Heart left ventricle (tissue), 16 donors: ENCODE measurements around the gene SST. TPM values are rescaled to one million over a fixed set of nuclear protein-coding genes. Genes with fewer than 3 reads are reported as not detected.
"Not testable (repeated sequence)": the region's sequence is repeated elsewhere in the genome, so short reads cannot be mapped to it uniquely, and the experiment has no call there.

Source experiments
- ATAC-seq, 4 donors: fragments of 200-7000 bp; cut with Tn5 transposase; one replicate each; pipeline ENCODE4 v1.9.1; 2020 to 2022; ENCODE audit warnings: moderate library complexity in 4 of 4, mild to moderate bottlenecking in 3 of 4, moderate number of reproducible peaks in 1 of 4
- DNase-seq, 5 donors: peaks; one replicate each; pipeline ENCODE4 v3.0.0-alpha.2; 2020
- H3K27ac ChIP-seq, 12 donors: fragments of 200-600 bp; sonication (generic) in 4 of 12; one replicate each; pipeline versions ENCODE4 v1.5.0 to v1.8.0; 2016 to 2022; ENCODE audit warnings: mild to moderate bottlenecking in 2 of 12
- H3K27me3 ChIP-seq, 9 donors: fragments of 200-600 bp; sonication (generic) in 2 of 9; one replicate each; pipeline versions ENCODE4 v1.5.1 to v1.8.0; 2016 to 2022; ENCODE audit warnings: mild to moderate bottlenecking in 3 of 9
- H3K36me3 ChIP-seq, 9 donors: fragments of 200-600 bp; sonication (generic) in 2 of 9; one replicate each; pipeline versions ENCODE4 v1.5.0 to v1.8.0; 2018 to 2022; ENCODE audit warnings: mild to moderate bottlenecking in 2 of 9
- H3K4me1 ChIP-seq, 12 donors: fragments of 200-600 bp; sonication (generic) in 4 of 12; one replicate each; pipeline versions ENCODE4 v1.5.0 to v1.8.0; 2016 to 2022; ENCODE audit warnings: mild to moderate bottlenecking in 3 of 12
- H3K4me3 ChIP-seq, 12 donors: fragments of 200-600 bp; sonication (generic) in 4 of 12; one replicate each; pipeline versions ENCODE4 v1.5.0 to v1.8.0; 2017 to 2022; ENCODE audit warnings: mild to moderate bottlenecking in 9 of 12, moderate library complexity in 4 of 12
- H3K9me3 ChIP-seq, 12 donors: fragments of 200-600 bp; sonication (generic) in 4 of 12; one replicate each; pipeline versions ENCODE4 v1.5.0 to v1.8.0; 2016 to 2022; ENCODE audit warnings: mild to moderate bottlenecking in 1 of 12
- POLR2A ChIP-seq, 2 donors: fragments of 450-650 bp; IDR thresholded peaks; one replicate each; pipeline ENCODE4 v1.6.1; 2017; ENCODE audit warnings: antibody characterized with exemption in 2 of 2, mild to moderate bottlenecking in 2 of 2, moderate library complexity in 2 of 2
- WGBS, 4 donors: extraction: QIAGEN DNeasy Blood & Tissue Kit in 2 of 4; methylation state at CpG; one replicate each; pipeline versions ENCODE4 v1.1.5 to v1.1.7; 2013 to 2018; 5-methylcytosine and 5-hydroxymethylcytosine counted together
- intact Hi-C, 10 donors: fragments of 100-400 bp; cut with DNase I; formaldehyde crosslinking; loops; one replicate each; pipeline versions ENCODE4 v1.11.1 to v1.14.2; 2022
- polyA plus RNA-seq, 2 donors: library from polyadenylated mRNA; stranded (reverse); fragments of 200-250 nt; gene quantifications; one replicate each; pipeline ENCODE4 v1.2.3, GENCODE V29; 2013
- total RNA-seq, 9 donors: library from RNA; depleted of rRNA in 2 of 9; stranded (reverse); fragments of >200 nt in 2 of 9; fragmentation: NEBNext Ultra II Directional in 3 of 9; extraction: Animal tissue kit (Norgen Biotek cat#: 25700) in 3 of 9; gene quantifications; one replicate each; pipeline versions ENCODE4 v1.1.0 to v1.2.4, GENCODE V29; 2016 to 2023
- TF ChIP-seq, protein P1 (sequence below), 12 donors: fragments of 200-600 bp; sonication (generic) in 4 of 12; IDR thresholded peaks; one replicate each; pipeline versions ENCODE4 v1.5.0 to v1.8.0; 2018 to 2022; ENCODE audit warnings: antibody characterized with exemption in 12 of 12, mild to moderate bottlenecking in 5 of 12
- donor health status: ischemic (EF 13 %, LVEDD 7.1; RV severe dilation, severe dysfunction).
- donor health status: healthy with polysubstance abuse.
- donor health status: DM: no; HTN: yes; CAD: no.
- donor health status: DM: no; HTN: no; CAD: no.
- donor health status: ischemic (EF 25% LVEDD 6.9; RV normal size, moderate dysfunction).
- donor health status: ischemic (EF 25% LVEDD 5.7; RV mildly dilated, moderate dysfunction).
- donor health status: healthy.
- donor health status: DM: yes; HTN: yes; CAD: no.
- donor health status: ischemic (EF 35%, LVEDD 5.7; RV mildly dilated, moderate dysfunction).
- donor health status: nonischemic (EF 11% LVEDD 7.7; RV severe dilation, severe dysfunction).
- donor health status: DM: yes; HTN: yes; CAD: no.
- donor health status: PGD.
- donor health status: ischemic (EF 29% LVEDD 5.4; RV normal size, mild dysfunction).
- donor health status: nonischemic (EF 23%, LVEDD 6.1; RV moderate dilation, normal function).

SST gene
- total and polyA plus RNA-seq, 11 donors, result not detected

DNA sequence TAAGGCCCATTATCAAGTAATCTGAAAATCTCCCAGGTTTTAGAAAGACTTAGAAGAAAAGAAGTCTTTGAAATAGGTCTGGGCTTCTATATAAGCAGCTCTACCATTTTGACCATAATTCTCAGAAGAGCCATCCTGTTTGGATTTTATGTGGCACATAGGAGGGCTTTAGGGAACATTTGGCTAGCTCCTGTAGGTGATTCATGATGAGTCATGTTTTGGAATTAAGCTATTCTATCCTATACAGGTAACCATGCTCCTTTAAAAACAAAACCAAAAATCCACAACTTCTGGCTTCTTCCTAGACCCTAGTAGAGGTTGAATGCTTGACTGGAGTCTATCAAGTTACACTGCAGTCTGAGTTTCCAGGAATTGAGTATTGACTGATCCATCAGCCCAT is 8.9 kb downstream of the SST start:
- Histone ChIP-seq H3K4me3 (no peak overlapping the region), H3K4me1 (no peaks in the 10 kb centered on the region), H3K36me3 (no peaks in the 10 kb centered on the region), H3K27ac (no peak overlapping the region), H3K27me3 (peaks cover 0 to 8% (median 0%) of the 10 kb centered on the region in 9 donors), H3K9me3 (no peaks in the 10 kb centered on the region)
- intact Hi-C loops, result no loop called here
- TF ChIP-seq, protein P1, sequence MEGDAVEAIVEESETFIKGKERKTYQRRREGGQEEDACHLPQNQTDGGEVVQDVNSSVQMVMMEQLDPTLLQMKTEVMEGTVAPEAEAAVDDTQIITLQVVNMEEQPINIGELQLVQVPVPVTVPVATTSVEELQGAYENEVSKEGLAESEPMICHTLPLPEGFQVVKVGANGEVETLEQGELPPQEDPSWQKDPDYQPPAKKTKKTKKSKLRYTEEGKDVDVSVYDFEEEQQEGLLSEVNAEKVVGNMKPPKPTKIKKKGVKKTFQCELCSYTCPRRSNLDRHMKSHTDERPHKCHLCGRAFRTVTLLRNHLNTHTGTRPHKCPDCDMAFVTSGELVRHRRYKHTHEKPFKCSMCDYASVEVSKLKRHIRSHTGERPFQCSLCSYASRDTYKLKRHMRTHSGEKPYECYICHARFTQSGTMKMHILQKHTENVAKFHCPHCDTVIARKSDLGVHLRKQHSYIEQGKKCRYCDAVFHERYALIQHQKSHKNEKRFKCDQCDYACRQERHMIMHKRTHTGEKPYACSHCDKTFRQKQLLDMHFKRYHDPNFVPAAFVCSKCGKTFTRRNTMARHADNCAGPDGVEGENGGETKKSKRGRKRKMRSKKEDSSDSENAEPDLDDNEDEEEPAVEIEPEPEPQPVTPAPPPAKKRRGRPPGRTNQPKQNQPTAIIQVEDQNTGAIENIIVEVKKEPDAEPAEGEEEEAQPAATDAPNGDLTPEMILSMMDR (IDR thresholded peaks at IDR 0.05), result no peak
- no peak for TF ChIP-seq POLR2A (IDR thresholded peaks at IDR 0.05)
- DNase-seq (no peak), ATAC-seq (no peak)

DNA sequence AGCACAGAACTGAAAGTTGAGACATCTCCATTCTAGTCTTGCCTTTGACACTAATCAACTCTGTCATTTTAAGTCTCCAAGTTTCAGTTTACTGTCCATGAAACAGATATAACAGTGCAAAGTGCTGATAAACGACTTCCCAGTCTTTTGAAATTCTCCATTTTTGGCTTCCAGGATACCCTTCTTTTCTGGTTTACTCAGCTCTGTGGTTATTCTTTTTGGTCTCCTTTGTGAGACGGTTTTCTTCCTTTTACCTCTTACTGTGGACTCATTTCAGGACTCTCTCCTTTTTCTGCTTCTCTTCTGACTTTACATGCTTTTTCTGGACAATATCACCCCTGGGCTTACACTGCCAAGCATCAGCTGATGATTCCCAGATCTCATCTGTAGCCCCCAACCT is 18.9 kb downstream of the SST start:
- H3K27ac ChIP-seq, result no peak overlapping the region
- TF ChIP-seq, protein P1 (IDR thresholded peaks at IDR 0.05), result no peak
- no peak for TF ChIP-seq POLR2A (IDR thresholded peaks at IDR 0.05)
- H3K36me3 ChIP-seq, result no peaks in the 10 kb centered on the region
- ATAC-seq (no peak), DNase-seq (no peak)
- intact Hi-C loops, result no loop called here
- H3K9me3 ChIP-seq, result no peaks in the 10 kb centered on the region
- no peaks in the 10 kb centered on the region for H3K4me1 ChIP-seq
- H3K27me3 ChIP-seq, result peaks cover 0 to 30% (median 0%) of the 10 kb centered on the region in 9 donors
- no peak overlapping the region for H3K4me3 ChIP-seq
- 47 to 60% (median 58%) methylated on average over 2 of the region's 2 CpGs for WGBS, 4 donors

GRCh38 chr3:187648177-187648576 is 22.0 kb downstream of the SST start:
- Histone ChIP-seq H3K9me3 (no peaks in the 10 kb centered on the region), H3K36me3 (no peaks in the 10 kb centered on the region), H3K4me1 (no peaks in the 10 kb centered on the region), H3K27ac (no peak overlapping the region), H3K27me3 (peaks cover 0 to 20% (median 0%) of the 10 kb centered on the region in 9 donors), H3K4me3 (no peak overlapping the region)
- DNase-seq, result no peak
- no peak for ATAC-seq
- intact Hi-C loops, result no loop called here
- TF ChIP-seq POLR2A (IDR thresholded peaks at IDR 0.05), result no peak
- TF ChIP-seq, protein P1 (IDR thresholded peaks at IDR 0.05), result no peak
- 53 to 71% (median 66%) methylated on average over 2 of the region's 2 CpGs for WGBS, 4 donors

- Histone ChIP-seq H3K4me1 (no peaks in the 10 kb centered on the region), H3K27ac (no peak overlapping the region), H3K9me3 (no peaks in the 10 kb centered on the region), H3K27me3 (peaks cover 0 to 11% (median 0%) of the 10 kb centered on the region in 9 donors), H3K4me3 (no peak overlapping the region), H3K36me3 (no peaks in the 10 kb centered on the region)
- DNase-seq (no peak), ATAC-seq (no peak)
- 75 to 83% (median 81%) methylated on average over 5 of the region's 5 CpGs for WGBS, 4 donors
- no peak for TF ChIP-seq POLR2A (IDR thresholded peaks at IDR 0.05)
- intact Hi-C loops, result no loop called here
Observed at GRCh38 chr3:187646906-187647660, 23.1 kb downstream of the SST start.

GRCh38 chr3:187645379-187645778 is 24.8 kb downstream of the SST start:
- DNase-seq, H3K4me1 ChIP-seq, intact Hi-C loops, ATAC-seq, H3K27ac ChIP-seq, H3K36me3 ChIP-seq, H3K27me3 ChIP-seq, H3K4me3 ChIP-seq, H3K9me3 ChIP-seq: not testable (repeated sequence)
- WGBS, 4 donors, result 86 to 94% (median 89%) methylated on average over 1 of the region's 1 CpG
